ENCODE results near the gene SLC2A5. TPM values are rescaled to one million over a fixed set of nuclear protein-coding genes. Genes with fewer than 3 reads are reported as not detected.

Gene SLC2A5, protein sequence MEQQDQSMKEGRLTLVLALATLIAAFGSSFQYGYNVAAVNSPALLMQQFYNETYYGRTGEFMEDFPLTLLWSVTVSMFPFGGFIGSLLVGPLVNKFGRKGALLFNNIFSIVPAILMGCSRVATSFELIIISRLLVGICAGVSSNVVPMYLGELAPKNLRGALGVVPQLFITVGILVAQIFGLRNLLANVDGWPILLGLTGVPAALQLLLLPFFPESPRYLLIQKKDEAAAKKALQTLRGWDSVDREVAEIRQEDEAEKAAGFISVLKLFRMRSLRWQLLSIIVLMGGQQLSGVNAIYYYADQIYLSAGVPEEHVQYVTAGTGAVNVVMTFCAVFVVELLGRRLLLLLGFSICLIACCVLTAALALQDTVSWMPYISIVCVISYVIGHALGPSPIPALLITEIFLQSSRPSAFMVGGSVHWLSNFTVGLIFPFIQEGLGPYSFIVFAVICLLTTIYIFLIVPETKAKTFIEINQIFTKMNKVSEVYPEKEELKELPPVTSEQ
- total RNA-seq = 0.29 TPM in 1 of 2 replicates, not detected in the other

DNA sequence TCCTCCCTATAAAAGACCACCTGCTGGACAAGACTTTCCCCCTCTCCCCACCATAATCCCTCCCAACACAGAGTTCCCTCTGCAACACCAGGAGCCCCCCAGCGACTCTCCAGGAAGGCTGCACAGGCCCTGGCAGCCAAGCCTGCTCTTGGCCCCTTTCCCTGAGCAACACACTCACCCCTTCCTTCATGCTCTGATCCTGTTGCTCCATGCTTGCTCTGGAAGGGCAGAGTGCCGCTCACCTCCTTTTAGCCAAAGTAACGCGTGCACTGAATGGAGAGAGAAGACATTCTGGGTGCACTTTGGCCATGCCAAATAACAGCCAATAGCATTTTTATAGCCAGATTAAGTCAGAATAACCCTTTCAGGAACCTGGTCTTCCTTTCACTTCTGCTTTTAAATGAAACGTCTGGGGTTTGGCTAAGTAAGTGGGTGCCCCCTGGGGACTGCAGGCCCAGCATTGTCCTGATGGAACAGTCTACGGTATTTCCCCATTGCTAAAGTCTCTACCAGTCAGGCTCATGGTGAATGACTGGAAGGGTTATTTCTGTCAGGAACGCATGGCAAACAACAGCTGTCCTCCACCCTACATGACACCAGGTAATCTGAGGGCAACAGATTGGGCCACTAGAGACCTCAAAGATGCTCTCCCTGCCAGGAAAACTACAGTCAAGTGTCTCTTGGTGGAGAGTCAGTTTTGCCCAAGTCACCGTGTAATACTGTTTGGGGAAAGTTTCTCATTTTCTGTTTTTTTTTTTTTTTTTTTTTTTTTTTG is at the start of gene SLC2A5:
SLC2A5 (minus strand) TSS at position 310 of the 775 bp plus-strand sequence; CDS start at position 211, 99 bp downstream.

Small RNAs within 50 kb of the gene (small RNA-seq; reads per million reads assigned to genes)
- not detected for gene RF00424

Other genes starting within 250 kb of the SLC2A5 start
- 2,302 and 2,573 TPM in 2 replicates for gene ENO1, start 190.9 kb downstream of the SLC2A5 start, total RNA-seq
- not detected in 2 replicates for gene CA6, start 123.8 kb downstream of the SLC2A5 start, total RNA-seq
- gene SLC2A7, start 43.2 kb downstream of the SLC2A5 start, total RNA-seq = not detected in 2 replicates
- 3.1 and 4.5 TPM in 2 replicates for gene GPR157, start 59.5 kb upstream of the SLC2A5 start, total RNA-seq
- 17.4 and 24.2 TPM in 2 replicates for gene H6PD, start 165.1 kb upstream of the SLC2A5 start, total RNA-seq
- 12.6 and 14.9 TPM in 2 replicates for gene SPSB1, start 223.3 kb upstream of the SLC2A5 start, total RNA-seq

All from thoracic aorta endothelial cell (primary cell).